Measurements from ENCODE around the gene FBXL7.

DNA sequence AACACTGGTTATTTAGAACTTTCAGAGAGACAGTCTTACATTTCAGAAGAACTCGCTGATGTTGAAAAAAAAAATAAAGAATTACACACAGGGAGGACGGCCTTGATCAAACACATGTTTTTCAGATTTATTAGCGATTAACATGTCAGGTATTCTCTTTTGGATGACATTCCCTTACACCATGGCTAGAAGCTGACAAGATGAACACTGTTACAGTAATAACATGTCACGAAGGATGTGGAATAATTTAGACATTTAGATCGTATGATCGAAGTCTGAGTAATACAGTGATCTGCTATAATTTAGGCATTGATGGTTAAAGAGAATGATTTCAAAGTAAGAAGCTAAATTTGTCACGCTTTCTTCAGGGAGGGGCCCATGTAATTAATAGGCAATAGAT, 24.6 kb upstream of the FBXL7 start:
- TF ChIP-seq, protein P1, sequence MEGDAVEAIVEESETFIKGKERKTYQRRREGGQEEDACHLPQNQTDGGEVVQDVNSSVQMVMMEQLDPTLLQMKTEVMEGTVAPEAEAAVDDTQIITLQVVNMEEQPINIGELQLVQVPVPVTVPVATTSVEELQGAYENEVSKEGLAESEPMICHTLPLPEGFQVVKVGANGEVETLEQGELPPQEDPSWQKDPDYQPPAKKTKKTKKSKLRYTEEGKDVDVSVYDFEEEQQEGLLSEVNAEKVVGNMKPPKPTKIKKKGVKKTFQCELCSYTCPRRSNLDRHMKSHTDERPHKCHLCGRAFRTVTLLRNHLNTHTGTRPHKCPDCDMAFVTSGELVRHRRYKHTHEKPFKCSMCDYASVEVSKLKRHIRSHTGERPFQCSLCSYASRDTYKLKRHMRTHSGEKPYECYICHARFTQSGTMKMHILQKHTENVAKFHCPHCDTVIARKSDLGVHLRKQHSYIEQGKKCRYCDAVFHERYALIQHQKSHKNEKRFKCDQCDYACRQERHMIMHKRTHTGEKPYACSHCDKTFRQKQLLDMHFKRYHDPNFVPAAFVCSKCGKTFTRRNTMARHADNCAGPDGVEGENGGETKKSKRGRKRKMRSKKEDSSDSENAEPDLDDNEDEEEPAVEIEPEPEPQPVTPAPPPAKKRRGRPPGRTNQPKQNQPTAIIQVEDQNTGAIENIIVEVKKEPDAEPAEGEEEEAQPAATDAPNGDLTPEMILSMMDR (IDR thresholded peaks at IDR 0.05) = no peak
- TF ChIP-seq EP300 (IDR thresholded peaks at IDR 0.05) = no peak
